ENCODE measurements around the gene FCHSD2.
"Not testable (repeated sequence)": the region's sequence is repeated elsewhere in the genome, so short reads cannot be mapped to it uniquely, and the experiment has no call there.

The FCHSD2 gene

DNA sequence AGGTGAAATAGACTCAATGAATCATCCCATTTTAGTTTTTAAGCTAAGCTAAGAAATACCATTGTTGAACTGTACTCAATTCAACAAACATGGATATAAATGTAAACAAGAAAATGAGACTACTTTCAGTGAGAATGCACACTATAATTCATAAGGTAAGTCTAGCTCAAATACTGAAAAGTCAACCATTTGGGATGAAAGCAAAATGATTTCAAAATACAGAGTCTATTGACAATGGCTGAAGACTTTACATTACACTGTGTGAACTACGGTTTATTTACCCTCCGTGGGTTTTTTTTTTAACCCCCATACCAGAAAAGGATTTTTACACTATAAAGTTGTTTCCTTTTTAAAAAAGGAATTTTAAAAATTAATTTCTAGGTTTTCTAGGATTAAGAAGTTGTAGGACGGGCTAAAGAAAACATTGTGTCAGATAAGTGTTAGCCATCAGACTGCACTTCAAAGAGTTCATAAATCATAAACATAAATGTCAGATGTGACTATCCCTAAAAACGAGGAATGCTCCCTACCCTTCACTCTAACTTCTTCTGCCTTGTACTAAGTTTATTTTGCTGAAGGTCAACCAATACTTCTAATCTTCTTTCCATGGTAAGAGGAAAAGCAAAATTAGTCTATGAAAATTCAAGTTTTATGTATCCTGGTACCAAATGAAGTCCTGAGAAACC, 83.0 kb downstream of the FCHSD2 start:
- no peak for DNase-seq (ENCODE audit: low read depth)

DNA sequence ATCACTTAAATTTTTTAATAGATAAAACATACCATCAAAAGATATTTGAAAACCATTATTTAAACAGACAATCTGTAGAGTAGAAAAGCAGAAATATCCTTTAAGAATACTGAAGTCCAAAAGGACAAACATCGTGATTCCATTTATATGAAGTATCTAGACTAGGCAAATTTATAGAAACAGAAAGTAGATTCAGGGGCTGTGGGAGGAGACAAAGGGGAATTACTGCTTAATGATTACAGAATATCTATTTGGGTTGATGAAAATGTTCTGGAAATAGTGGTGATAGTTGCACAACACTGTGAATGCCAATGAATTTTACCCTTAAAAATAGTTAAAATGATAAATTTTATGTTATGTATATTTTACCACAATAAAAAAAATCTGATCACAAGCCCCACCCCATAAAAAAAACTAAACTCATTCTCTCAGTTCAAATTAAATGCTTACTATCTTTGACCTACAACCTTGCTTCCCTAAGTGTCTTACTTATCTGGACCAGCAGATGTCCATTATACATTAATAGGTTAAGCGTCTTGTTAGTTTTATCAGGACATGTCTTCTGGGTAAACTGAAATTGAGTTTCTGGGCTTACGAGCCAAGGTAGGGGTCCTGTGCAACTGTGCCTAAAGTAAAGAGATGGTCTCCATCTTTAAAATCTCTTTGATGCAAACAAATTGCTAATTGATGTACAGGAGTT, 86.3 kb downstream of the FCHSD2 start:
- DNase-seq (ENCODE audit: low read depth) = peak; percentile 30

DNA sequence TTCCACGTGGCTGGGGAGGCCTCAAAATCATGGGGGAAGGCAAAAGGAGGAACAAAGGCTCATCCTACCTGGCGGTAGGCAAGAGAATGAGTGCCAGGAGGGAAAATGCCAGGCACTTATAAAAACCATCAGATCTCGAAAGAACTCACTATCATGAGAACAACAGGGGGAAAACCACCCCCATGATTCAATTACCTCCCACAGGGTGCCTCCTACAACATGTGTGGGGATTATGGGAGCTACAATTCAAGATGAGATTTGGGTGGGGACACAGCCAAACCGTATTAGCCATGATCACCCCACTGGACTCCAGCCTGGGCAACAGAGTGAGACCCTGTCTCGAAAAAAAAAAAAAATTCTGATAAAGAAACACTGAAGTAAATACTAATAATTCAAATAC, 87.1 kb downstream of the FCHSD2 start:
- no peak for DNase-seq (ENCODE audit: low read depth)

DNA sequence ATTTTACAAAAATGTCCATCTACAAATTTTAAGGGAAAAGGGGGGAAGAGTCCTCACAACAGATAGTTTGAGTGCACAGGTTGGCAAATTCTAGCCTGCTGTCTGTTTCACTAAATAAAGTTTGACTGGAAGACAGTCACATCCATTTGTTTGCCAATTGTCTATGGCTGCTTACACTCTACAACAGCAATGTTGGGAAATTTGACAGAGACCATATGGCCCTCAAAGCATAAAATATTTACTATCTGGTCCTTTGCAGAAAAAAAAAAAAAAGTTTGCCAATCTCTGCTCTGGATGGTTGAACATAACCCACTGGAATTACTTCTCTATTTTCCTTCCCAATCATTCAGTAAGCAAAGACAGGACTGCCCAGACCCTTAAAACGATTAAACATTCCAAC, 88.2 kb downstream of the FCHSD2 start:
- no peak for DNase-seq (ENCODE audit: low read depth)

DNA sequence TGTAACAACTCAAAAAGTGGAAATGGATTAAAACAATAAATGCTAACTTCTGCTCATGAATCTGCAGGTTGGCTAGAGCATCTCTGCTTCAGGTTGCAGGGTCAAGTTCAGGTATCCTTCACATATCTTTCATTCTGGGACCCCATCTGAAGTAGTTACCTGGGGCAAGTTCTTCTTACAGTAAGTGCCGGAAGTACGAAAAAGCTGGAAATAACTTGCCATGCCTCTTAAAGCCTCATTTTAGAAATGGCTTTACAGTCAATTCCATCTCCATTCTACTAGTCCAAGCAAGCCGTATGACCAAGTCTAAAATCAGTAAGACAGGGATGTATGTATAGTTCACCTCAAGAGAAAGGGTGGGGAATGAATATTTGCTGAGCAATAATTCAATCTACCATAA, 93.7 kb downstream of the FCHSD2 start:
- DNase-seq (ENCODE audit: low read depth) = no peak

DNA sequence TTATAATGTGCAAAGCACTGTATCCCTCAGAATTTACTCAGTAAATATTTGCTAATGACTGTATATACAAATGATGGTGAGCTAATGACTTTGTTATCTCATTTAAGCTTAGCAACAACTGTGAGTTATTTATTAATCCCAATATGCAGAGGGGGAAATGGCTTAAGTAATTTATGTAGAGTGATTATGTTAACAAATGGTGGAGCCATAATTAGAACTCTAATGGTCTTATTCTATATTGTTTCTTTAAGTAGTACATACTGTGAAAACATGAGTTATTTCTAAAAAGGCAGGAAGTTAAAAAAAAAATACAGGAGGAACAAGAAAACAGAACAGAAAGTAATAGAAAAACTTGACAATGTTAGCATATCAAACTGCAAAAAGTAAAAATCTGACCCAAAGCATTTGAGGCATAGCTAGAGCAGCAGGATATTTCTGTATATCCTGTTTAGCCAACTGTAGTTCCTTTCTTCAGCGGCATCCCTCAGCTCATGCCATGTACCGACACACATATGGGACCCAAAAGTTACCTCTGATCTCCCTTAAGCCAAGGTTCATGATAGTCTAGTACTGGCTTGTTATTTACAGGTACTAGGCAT, 94.2 kb downstream of the FCHSD2 start:
- no peak for DNase-seq (ENCODE audit: low read depth)

DNA sequence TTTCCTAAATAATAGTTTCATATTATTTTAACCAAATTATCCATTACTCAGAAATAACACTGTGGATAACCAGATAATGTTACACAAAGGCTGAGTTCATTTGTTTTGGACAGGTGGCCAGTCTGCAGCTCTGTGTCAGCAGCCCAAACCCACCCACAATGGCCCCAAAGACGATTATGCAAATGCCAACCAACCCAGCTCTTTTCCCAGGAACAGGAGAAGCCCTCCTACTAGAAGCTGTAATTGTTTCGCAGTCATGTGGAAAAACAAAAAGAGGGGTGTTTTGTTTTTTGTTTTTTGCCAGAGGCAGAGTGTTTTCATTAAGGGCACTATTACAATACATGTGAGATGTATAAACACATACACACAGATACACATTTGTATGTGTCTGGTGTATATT, 102.1 kb downstream of the FCHSD2 start:
- DNase-seq (ENCODE audit: low read depth) = no peak

DNA sequence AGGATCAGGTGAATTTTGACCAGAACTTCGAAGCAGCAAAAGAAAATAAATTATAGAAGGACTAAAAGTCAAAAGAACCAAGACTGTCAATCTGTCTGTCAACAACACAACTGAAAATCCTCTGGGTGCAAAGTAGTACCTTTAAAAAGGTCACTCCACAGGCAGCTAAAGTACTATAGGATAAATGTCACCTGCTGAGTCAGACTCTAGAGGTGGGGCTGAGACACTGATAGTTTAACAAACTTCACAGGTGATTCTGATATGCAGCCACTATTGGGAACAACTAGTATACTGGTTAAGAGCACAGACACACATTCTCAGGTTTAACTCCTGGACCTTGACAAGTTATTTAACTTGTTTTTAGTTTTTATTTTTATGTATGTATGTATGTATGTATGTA, 107.3 kb downstream of the FCHSD2 start:
- DNase-seq (ENCODE audit: low read depth) = no peak

DNA sequence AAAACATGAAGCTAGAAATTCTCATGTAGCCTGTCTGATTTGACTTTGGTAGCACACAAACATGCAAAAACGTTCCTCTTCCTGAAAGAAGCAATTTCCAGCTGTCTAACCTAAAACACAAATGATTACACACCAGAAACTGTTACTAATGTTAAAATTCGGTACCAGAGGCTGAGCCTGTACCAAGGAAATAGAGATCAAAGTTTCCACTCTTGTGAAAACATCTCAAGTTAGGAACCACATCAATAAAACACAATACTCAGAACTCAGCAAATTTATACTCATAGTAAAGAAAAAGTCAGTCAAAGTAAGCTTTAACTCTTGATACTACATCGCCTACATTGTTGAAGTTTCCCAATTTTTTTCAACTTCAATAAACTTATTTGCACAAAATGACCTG, 107.8 kb downstream of the FCHSD2 start:
- DNase-seq (ENCODE audit: low read depth) = no peak

DNA sequence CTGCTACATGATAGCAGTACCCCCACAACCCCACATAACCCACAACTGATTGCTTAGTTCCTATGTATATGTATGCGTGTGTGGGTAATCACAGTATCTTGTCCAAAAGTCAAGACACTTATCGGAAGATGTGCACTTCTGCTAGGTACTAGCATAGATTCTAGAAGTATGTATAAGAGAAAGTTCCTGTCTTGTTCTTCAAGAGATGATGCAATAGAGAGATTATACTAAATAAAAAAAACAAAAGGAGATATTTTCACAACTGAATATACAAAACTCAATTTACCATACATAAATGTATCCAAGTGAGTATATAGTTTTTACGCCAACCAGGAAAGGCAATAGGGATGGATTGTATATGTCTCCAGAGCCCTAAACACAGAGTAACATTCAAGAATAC, 112.0 kb downstream of the FCHSD2 start:
- no peak for DNase-seq (ENCODE audit: low read depth)

DNA sequence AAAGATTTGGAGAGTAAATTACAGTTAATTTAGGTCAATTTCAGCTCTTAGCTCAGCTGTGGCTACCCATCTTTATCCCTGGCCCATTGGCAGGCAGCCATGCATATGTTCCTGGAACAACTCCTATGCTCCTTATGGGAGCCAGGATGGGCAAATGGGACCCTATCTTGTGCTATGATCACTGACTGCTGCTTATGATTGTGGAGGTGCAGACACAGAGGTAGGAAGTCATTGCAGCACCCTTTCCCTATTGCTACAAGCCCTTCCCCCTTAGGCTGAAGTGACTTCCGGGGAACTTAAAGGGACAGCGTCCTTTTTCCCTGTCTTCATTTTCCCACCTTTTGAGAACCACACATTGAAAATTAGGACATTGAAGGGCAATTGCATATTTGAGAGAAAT, 112.7 kb downstream of the FCHSD2 start:
- DNase-seq (ENCODE audit: low read depth) = peak; percentile 11

DNA sequence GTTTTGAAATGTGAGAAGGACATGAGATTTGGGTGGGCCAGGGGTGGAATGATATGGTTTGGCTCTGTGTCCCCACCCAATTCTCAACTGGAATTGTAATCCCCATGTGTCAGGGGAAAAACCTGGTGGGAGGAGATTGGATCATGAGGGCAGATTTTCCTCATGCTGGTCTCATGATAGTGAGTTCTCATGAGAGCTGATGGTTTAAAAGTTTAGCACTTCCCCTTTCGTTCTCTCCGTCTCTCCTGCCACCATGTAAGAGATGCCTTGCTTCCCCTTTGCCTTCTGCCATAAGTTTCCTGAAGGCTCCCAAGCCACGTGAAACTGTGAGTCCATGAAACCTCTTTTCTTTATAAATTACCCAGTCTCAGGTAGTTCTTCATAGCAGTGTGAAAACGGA, 113.5 kb downstream of the FCHSD2 start:
- peak; percentile 87 for DNase-seq (ENCODE audit: low read depth)

DNA sequence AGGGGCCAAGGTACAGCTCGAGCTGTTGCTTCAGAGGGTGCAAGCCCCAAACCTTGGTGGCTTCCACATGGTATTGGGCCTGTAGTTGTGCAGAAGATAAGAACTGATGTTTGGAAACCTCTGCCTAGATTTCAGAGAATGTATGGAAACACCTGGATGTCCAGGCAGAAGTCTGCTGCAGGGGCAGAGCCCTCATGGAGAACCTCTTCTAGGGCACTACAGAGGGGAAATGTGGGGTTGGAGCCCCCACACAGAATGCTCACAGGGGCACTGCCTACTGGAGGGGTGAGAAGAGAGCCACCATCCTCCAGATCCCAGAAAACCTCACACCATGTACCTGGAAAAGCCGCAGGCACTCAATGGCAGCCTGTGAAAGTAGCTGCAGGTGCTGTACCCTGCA, 114.3 kb downstream of the FCHSD2 start:
- not testable (repeated sequence) for DNase-seq (ENCODE audit: low read depth)

DNA sequence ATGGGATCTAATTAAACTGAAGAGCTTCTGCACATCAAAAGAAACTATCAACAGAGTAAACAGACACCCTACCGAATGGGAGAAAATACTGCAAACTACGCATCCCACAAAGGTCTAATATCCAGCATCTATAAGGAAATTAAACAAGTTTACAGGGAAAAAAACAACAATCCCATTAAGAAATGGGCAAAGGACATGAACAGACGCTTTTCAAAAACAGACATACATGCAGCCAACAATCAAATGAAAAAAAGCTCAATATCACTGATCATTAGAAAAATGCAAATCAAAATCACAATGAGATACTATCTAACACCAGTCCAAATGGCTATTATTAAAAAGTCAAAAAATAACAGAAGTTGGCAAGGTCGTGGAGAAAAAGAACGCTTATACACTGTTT, 117.5 kb downstream of the FCHSD2 start:
- no peak for DNase-seq (ENCODE audit: low read depth)

DNA sequence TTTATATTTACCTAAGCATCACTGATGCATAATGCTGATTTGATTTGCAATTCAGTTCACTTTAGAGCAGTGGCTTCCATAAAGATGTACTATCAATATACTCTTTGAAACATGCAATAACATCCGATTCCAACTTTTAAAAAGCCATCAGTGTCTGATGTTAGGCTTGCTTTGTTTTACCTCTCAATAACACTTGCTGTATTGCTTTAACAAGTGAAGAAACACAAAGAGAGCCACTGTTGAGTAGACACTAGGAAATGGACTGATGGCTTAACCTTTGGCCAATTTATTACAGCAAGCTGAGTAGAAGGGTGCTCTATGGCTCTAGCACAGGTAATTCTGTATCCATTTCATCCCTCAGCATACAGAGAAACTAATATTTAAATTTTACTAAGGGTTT, 122.1 kb downstream of the FCHSD2 start:
- DNase-seq (ENCODE audit: low read depth) = no peak

DNA sequence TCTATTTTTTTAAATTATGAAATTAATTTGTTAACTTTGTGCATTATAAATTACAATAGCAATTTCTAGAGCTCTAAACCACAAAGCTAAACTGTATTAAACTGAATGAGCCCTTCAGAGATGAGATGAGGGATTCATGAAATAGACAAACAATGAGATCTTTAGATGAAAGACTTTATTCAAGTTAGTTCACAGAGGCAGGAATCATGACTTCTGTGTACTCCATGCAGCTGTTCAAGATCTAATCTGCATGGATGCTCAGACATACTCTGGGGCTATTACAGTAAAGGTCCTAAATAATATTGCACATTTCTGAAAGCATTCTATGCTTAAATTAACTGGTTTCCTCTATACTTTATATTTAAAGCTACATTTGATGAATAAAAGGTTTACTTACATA, 122.7 kb downstream of the FCHSD2 start:
- DNase-seq (ENCODE audit: low read depth) = no peak

DNA sequence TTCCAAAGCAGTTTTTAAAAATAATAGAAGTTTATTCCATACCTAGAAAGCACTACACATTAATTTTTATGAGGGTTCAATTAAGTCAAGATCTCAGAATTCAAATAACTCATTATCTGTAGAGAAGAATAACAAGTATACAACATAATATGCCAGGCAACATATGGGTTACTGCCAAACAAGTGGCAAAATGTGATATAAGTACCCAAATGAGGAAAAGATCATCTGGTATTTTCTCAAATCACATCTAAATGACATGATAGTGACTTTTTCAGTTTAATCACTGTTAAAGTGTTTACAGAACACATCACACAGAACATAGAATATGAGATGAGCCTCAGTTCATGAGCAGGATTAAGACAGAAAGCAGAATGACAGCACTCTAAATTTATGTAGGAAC, 123.3 kb downstream of the FCHSD2 start:
- DNase-seq (ENCODE audit: low read depth) = no peak

DNA sequence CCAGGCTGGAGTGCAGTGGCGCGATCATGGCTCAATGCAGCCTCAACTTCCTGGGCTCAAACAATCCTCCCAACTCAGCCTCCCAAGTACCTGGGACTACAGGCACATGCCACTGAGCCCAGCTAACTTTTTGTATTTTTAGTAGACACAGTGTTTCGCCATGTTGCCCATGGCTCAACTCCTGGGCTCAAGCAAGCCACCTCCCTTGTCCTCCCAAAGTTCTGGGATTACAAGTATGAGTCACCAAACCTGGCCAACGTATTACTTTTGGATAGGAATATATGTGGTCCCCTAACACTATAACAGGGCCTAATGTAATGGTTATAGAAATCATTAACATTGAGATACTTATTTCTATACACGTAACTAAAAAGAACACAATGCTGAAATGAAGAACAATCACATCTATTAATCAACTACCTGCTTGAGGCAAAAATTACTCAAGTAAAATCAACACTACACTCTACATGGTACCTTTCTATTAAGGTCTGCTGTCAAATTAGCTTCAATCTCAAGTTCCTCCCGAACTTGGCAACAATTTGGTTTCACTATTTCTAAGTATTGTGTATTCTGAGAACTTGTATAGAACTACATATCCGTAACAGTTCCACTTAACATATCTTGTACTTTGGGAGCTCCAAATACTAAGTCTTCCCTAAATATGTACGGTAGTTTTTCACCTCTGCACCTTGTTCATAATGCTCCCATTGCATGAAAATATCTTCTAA, 124.9 kb downstream of the FCHSD2 start:
- no peak for DNase-seq (ENCODE audit: low read depth)

DNA sequence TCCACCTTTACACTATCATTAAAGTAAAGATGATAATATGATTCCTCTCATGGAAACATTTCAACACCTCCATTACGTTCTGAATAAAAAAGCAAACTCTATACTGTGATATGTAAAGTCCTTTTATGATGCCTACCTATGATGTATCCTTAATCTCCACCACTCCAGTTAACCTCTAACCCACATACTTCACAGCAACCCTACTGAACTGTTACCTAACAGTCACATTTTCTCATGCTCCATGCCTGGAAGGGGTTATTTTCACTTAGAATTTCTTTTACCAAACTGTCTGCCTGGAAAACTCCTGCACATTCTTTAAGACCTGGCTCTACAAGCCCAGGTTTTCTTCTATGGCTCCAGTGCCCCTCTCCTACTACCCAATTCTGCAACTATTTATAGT, 129.1 kb downstream of the FCHSD2 start:
- no peak for DNase-seq (ENCODE audit: low read depth)

DNA sequence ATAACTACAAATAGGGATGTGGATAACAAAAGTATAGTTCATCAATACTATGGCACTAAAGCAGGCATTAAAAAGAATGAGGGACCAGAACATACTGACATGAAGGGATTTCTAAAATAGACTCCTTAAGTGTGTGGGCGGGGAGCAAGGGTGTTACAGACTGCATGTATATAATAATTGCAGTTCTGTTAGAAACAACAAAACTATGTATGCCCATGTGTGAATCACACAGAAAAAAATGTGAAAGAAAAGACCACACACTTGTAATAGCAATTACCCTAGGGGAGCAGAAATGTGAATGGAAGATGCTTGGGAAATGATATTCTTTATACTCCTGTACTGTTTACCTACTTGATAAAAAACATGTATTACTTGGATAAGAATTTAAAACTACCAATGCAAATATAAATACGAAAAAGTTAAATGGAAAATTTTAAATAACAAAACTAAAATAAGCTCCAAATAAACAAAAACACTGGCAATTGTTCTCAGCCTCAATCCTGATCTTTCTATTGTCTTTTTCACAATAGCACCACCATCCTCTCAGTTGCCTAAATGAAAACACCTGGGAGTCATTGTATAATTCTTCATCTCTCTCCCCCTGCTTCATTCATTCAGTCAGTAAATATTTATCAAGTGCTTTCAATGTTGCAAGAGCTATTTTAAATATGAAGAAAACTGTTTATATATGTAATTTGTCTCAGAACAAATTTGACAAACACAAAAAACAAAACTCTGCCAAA, 129.8 kb downstream of the FCHSD2 start:
- DNase-seq (ENCODE audit: low read depth) = no peak

DNA sequence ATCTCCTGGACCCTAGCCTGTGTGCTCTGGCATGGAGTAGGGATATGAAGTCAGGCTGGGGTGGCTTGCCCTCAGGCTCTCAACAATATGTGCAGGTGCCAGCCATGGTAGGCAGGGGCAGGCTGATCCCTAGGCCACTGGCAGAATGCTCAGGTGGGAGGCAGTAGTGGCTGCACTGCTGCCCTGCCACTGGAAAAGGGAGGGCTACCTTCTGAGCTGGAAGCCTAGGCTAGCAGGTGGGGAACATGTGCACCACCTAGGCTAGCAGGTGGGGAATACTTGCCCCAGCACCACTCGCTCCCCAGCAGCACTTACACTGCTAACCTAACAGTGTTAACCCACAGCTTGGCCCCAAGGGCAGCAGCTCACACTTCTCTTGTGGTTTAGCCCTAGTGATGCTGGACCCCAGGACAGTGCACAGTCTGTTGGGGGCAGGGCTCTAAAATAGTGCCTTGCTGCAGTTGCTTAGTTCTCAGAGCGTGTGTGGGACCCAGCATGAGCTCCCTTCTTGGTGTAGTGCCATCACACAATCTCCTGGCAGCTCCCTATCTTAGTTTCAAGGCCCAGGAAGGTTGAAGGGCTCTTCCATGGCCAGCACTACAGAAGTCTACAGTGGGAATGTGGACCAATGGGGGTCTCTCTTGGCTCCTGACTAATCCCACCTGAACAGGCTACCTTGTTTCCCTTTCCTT, 130.8 kb downstream of the FCHSD2 start:
- no peak for DNase-seq (ENCODE audit: low read depth)

DNA sequence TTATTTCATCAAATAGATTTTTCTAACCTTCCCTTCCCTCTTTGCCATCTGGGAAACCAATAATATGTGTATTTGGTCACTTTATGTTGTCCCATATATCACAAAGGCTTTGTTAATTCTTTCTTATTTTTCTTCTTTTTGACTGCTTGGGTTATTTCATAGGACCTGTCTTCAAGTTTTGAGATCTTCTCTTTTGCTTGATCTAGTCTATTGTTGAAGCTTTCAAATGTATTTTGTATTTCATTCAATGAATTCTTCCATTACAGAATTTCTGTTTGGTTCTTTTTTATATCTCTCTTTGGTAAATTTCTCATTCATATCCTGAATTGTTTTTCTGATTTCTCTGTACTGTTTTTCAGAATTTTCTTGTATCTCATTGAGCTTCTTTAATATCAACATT, 132.1 kb downstream of the FCHSD2 start:
- no peak for DNase-seq (ENCODE audit: low read depth)
